ENCODE results near the gene CCDC57. TPM values are rescaled to one million over a fixed set of nuclear protein-coding genes. Genes with fewer than 3 reads are reported as not detected.
"Not testable (repeated sequence)": the region's sequence is repeated elsewhere in the genome, so short reads cannot be mapped to it uniquely, and the experiment has no call there.

CCDC57 gene
- total and polyA plus RNA-seq, 8 donors: 43.9 to 166 (median 75.4) TPM

DNA sequence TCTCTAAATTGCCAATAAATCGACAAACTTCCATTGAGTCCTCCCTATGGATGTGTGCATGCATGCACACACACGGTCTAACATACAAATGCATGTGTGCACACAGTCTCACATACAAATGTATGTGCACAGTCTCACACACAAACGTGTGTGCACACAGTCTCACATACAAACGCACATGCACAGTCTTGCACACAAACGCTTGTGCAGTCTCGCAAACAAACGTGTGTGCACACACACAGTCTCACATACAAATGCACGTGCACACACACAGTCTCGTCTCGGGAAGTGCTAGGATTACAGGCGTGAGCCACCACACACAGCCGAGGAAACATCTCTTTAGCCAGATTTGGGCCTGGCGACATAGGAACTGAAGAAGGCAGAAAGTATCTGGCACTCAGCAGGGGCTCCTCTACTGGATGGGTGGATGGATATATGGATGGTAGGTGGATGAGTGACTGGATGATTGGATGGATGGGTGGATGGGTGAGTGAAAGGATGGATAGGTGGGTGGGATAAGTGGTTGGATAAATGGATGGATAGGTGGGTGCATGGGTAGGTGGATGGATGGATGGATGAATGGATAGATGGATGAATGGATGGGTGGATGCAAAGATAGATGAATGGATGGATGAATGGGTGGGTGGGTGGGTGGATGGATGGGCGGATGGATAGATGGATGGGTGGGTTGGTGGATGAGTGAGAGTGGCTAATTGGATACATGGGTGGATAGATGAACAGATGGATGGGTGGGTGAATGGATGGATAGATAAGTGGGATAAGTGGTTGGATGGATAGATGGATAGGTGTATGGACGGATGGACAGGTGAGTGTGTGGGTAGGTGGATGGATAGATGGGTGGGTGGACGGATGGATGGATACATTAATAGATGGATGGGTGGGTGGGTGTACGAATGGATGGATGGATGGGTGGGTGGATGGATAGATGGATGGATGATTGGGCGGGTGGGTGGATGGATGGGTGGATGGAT is 65.7 kb downstream of the CCDC57 start:
- no peak overlapping the region for H3K4me3 ChIP-seq
- peaks cover 0 to 8% (median 7%) of the 10 kb centered on the region in 4 donors for H3K4me1 ChIP-seq
- DNase-seq: no peak
- H3K9me3 ChIP-seq: no peaks in the 10 kb centered on the region
- TF ChIP-seq POLR2A (IDR thresholded peaks at IDR 0.05) (no peak), EP300 (IDR thresholded peaks at IDR 0.05) (no peak), POLR2AphosphoS5 (IDR thresholded peaks at IDR 0.05) (no peak)
- TF ChIP-seq, protein P1, sequence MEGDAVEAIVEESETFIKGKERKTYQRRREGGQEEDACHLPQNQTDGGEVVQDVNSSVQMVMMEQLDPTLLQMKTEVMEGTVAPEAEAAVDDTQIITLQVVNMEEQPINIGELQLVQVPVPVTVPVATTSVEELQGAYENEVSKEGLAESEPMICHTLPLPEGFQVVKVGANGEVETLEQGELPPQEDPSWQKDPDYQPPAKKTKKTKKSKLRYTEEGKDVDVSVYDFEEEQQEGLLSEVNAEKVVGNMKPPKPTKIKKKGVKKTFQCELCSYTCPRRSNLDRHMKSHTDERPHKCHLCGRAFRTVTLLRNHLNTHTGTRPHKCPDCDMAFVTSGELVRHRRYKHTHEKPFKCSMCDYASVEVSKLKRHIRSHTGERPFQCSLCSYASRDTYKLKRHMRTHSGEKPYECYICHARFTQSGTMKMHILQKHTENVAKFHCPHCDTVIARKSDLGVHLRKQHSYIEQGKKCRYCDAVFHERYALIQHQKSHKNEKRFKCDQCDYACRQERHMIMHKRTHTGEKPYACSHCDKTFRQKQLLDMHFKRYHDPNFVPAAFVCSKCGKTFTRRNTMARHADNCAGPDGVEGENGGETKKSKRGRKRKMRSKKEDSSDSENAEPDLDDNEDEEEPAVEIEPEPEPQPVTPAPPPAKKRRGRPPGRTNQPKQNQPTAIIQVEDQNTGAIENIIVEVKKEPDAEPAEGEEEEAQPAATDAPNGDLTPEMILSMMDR (IDR thresholded peaks at IDR 0.05): no peak
- no peak overlapping the region for H3K27ac ChIP-seq
- 84 to 94% (median 89%) methylated on average over 18 of the region's 18 CpGs for WGBS, 5 donors
- H3K27me3 ChIP-seq: no peaks in the 10 kb centered on the region
- intact Hi-C loops (cut with DNase I; ENCODE audit: low total_unique reads): no loop called here
- peaks cover 0 to 22% (median 9%) of the 10 kb centered on the region in 4 donors for H3K36me3 ChIP-seq

DNA sequence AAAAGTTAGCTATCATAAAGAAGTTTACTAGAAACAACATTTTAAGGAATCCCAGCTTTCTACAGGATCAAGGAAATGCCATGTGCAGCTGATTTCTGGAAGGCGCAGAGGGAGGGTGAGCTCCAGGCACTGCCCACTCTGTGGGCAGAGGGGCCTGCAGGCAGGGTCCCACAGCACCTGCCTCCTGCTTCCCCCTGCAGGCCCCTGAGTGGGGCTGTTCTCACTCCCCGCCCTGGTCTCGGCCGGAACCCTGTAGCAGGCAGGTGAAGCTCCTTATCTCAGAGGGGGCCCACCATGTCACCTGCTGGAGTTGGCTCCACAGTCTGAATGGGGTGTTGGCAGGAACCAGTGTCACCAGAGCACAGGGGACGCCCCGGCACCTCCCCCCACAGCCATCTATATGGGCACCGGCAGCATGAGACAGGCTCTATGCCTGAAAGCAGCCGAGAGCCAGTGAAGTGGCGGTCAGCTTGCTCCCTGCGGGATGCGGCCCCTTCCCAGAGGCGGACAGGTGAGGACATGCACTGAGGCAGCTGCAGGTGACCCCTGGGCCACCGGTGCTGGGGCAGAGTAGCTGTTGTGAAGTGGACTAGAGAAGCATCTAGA is 67.0 kb downstream of the CCDC57 start:
- no peak for TF ChIP-seq EP300 (IDR thresholded peaks at IDR 0.05)
- no peak for TF ChIP-seq POLR2A (IDR thresholded peaks at IDR 0.05)
- no peak for TF ChIP-seq POLR2AphosphoS5 (IDR thresholded peaks at IDR 0.05)
- TF ChIP-seq, protein P1 (IDR thresholded peaks at IDR 0.05): no peak
- H3K27me3 ChIP-seq: no peaks in the 10 kb centered on the region
- WGBS, 5 donors: 68 to 87% (median 81%) methylated on average over 8 to 13 of the region's 13 CpGs
- intact Hi-C loops (cut with DNase I; ENCODE audit: low total_unique reads): no loop called here
- H3K4me1 ChIP-seq: no peaks in the 10 kb centered on the region
- DNase-seq: peak in 1 of 2 donors; percentile 37
- peaks cover 0 to 22% (median 9%) of the 10 kb centered on the region in 4 donors for H3K36me3 ChIP-seq
- no peaks in the 10 kb centered on the region for H3K9me3 ChIP-seq
- no peak overlapping the region for H3K4me3 ChIP-seq
- no peak overlapping the region for H3K27ac ChIP-seq

DNA sequence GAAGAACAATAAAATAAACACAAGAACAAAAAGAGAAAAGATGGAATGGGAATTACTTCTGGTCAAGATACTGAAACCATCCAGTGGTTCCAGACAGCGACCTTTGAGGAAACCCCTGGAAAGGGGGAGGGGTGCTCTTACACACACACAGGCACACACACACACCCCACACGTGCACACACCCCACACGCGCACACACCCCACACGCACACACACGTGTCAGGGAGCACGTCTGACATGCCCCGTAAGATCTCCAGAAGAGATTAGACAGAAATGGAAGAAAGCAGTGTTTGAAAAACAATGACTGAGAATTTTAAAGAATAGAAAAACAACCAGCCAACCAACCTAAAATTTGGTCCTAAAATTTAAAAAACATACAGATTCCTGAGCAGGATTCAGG is 69.3 kb downstream of the CCDC57 start:
- H3K36me3 ChIP-seq: peaks cover 0 to 20% (median 9%) of the 10 kb centered on the region in 4 donors
- 82 to 94% (median 89%) methylated on average over 8 of the region's 8 CpGs for WGBS, 5 donors
- TF ChIP-seq EP300 (IDR thresholded peaks at IDR 0.05) (no peak), POLR2AphosphoS5 (IDR thresholded peaks at IDR 0.05) (no peak)
- H3K9me3 ChIP-seq: no peaks in the 10 kb centered on the region
- no peaks in the 10 kb centered on the region for H3K4me1 ChIP-seq
- intact Hi-C loops (cut with DNase I; ENCODE audit: low total_unique reads): no loop called here
- no peak overlapping the region for H3K27ac ChIP-seq
- H3K4me3 ChIP-seq: no peak overlapping the region
- DNase-seq: no peak
- no peaks in the 10 kb centered on the region for H3K27me3 ChIP-seq

DNA sequence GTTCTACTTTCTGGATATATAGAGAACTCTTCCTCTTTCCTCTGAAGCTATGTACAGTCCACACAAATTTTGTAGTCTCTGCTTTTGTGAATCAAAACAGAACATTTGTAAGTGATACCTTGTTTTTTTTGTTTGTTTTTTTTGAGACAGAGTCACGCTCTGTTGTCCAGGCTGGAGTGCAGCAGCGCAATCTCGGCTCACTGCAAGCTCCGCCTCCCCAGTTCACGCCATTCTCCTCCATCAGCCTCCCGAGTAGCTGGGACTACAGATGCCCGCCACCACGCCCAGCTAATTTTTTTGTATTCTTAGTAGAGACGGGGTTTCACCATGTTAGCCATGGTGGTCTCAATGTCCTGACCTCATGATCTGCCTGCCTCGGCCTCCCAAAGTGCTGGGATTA is 72.7 kb downstream of the CCDC57 start:
- intact Hi-C loops (cut with DNase I; ENCODE audit: low total_unique reads); H3K27me3 ChIP-seq; DNase-seq; H3K4me1 ChIP-seq; H3K4me3 ChIP-seq; H3K36me3 ChIP-seq; H3K27ac ChIP-seq; H3K9me3 ChIP-seq: not testable (repeated sequence)
- WGBS, 5 donors: 85 to 94% (median 90%) methylated on average over 10 of the region's 10 CpGs

DNA sequence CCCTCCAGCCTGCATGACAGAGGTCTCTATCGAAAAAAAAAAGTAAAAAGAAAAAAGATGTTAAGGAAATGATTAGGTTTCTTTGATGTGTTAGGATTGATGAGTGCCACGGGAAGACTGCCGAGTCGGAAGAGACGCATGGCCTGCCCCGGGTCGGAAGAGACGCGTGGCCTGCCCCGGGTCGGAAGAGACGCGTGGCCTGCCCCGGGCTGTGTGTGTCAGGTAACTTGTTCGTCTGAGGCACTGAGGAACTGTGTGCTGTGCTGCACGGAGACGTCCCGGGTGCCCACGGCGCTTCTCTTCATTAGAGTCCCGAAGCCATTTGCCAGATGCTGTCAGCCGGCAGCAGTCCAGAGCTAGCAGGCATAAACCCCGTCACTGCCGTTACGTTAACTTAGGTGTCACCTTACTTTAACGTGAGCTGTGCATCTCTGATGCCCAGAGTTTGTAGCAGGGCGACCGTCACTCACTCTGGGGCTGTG is 74.1 kb downstream of the CCDC57 start:
- H3K36me3 ChIP-seq: peaks cover 0 to 8% (median 3%) of the 10 kb centered on the region in 4 donors

More for the DNA sequence above, 74.1 kb downstream of the CCDC57 start:
- Histone ChIP-seq H3K4me1 (peaks cover 0 to 9% (median 0%) of the 10 kb centered on the region in 4 donors), H3K27me3 (no peaks in the 10 kb centered on the region), H3K9me3 (no peaks in the 10 kb centered on the region), H3K4me3 (no peak overlapping the region), H3K27ac (no peak overlapping the region)
- DNase-seq: no peak
- 91 to 95% (median 93%) methylated on average over 25 to 28 of the region's 28 CpGs for WGBS, 5 donors
- intact Hi-C loops (cut with DNase I; ENCODE audit: low total_unique reads): no loop called here
- TF ChIP-seq POLR2AphosphoS5 (IDR thresholded peaks at IDR 0.05) (no peak), EP300 (IDR thresholded peaks at IDR 0.05) (no peak), POLR2A (IDR thresholded peaks at IDR 0.05) (no peak)
- TF ChIP-seq, protein P1 (IDR thresholded peaks at IDR 0.05): no peak

Measured in stomach (tissue), 9 donors.